Pulmonary artery endothelial cell (primary cell): ENCODE measurements around the gene MORN1. TPM values are rescaled to one million over a fixed set of nuclear protein-coding genes. Genes with fewer than 3 reads are reported as not detected.
"Not testable (repeated sequence)": the region's sequence is repeated elsewhere in the genome, so short reads cannot be mapped to it uniquely, and the experiment has no call there.

ENCODE experiments used
- DNase-seq: peaks from one replicate; pipeline ENCODE4 v3.0.0-alpha.2; 2011; ENCODE audit warnings: low read depth, low spot score
- total RNA-seq: library from RNA; depleted of rRNA; stranded (reverse); fragments of >200 nt; gene quantifications from 2 replicates; pipeline ENCODE4 v1.2.3, GENCODE V29; 2014

Gene MORN1
- total RNA-seq, 1 donor from 2014 or later, result 4.1 TPM

GRCh38 chr1:2339206-2340085, 51.9 kb downstream of the MORN1 start:
- DNase-seq, result no peak

- DNase-seq, result no peak
These were observed 53.9 kb downstream of the MORN1 start for GRCh38 chr1:2337501-2337900.

GRCh38 chr1:2337081-2337480, 54.3 kb downstream of the MORN1 start:
- DNase-seq, result no peak

GRCh38 chr1:2336499-2336898, 54.9 kb downstream of the MORN1 start:
- DNase-seq, result no peak

- DNase-seq, result no peak
These were observed 55.5 kb downstream of the MORN1 start for GRCh38 chr1:2335721-2336455.

- no peak for DNase-seq
These were observed 56.3 kb downstream of the MORN1 start for GRCh38 chr1:2334883-2335534.

- DNase-seq, result no peak
These were observed 57.0 kb downstream of the MORN1 start for GRCh38 chr1:2334366-2334765.

- DNase-seq, result not testable (repeated sequence)
These were observed 59.8 kb downstream of the MORN1 start for GRCh38 chr1:2331580-2331979.

GRCh38 chr1:2331200-2331544, 60.2 kb downstream of the MORN1 start:
- no peak for DNase-seq

- DNase-seq, result no peak
These were observed 60.7 kb downstream of the MORN1 start for GRCh38 chr1:2330519-2331199.

- DNase-seq, result no peak
These were observed 61.3 kb downstream of the MORN1 start for GRCh38 chr1:2330035-2330434.

- DNase-seq, result no peak
These were observed 62.5 kb downstream of the MORN1 start for GRCh38 chr1:2328676-2329455.

- DNase-seq, result no peak
These were observed 63.5 kb downstream of the MORN1 start for GRCh38 chr1:2327841-2328240.

- DNase-seq, result not testable (repeated sequence)
These were observed 64.2 kb downstream of the MORN1 start for GRCh38 chr1:2327162-2327561.

GRCh38 chr1:2326524-2326923, 64.8 kb downstream of the MORN1 start:
- DNase-seq, result no peak

- DNase-seq, result no peak
These were observed 66.6 kb downstream of the MORN1 start for GRCh38 chr1:2324553-2325366.

GRCh38 chr1:2323451-2323974, 67.8 kb downstream of the MORN1 start:
- DNase-seq, result no peak

GRCh38 chr1:2322581-2323211, 68.7 kb downstream of the MORN1 start:
- no peak for DNase-seq

- peak; percentile 60 for DNase-seq
These were observed 69.2 kb downstream of the MORN1 start for GRCh38 chr1:2322065-2322571.
